Liver (tissue), 9 donors: ENCODE data around the gene RAB40AL. TPM values are rescaled to one million over a fixed set of nuclear protein-coding genes. Genes with fewer than 3 reads are reported as not detected.

ENCODE experiments used
- DNase-seq: peaks from one replicate; pipeline ENCODE4 v3.0.0-alpha.2; 2017; ENCODE audit warnings: low spot score
- H3K27ac ChIP-seq, 2 donors: one replicate each; pipeline ENCODE4 v1.7.0; 2013; ENCODE audit warnings: inconsistent platforms in 2 of 2, low read length in 2 of 2, control low read depth in 1 of 2, low read depth in 1 of 2, mild to moderate bottlenecking in 1 of 2
- H3K27me3 ChIP-seq, 4 donors: one replicate each; pipeline versions ENCODE4 v1.6.1 to v1.7.0; 2013; ENCODE audit warnings: low read length in 3 of 4, inconsistent platforms in 1 of 4, mild to moderate bottlenecking in 1 of 4, moderate library complexity in 1 of 4; ENCODE audit not compliant: control insufficient read depth in 4 of 4, insufficient read depth in 4 of 4
- H3K36me3 ChIP-seq, 4 donors: one replicate each; pipeline versions ENCODE4 v1.6.1 to v1.7.0; 2013; ENCODE audit warnings: low read length in 3 of 4, mild to moderate bottlenecking in 3 of 4, low read depth in 1 of 4, moderate library complexity in 1 of 4; ENCODE audit not compliant: control insufficient read depth in 4 of 4, insufficient read depth in 3 of 4
- H3K4me1 ChIP-seq, 4 donors: one replicate each; pipeline versions ENCODE4 v1.6.1 to v1.7.0; 2013; ENCODE audit warnings: low read length in 3 of 4, mild to moderate bottlenecking in 3 of 4, moderate library complexity in 1 of 4; ENCODE audit not compliant: control insufficient read depth in 4 of 4, insufficient read depth in 4 of 4
- H3K4me3 ChIP-seq, 3 donors: one replicate each; pipeline versions ENCODE4 v1.6.1 to v1.7.0; 2013; ENCODE audit warnings: low read length in 3 of 3, control low read depth in 1 of 3, low read depth in 1 of 3, mild to moderate bottlenecking in 1 of 3
- H3K9ac ChIP-seq, 2 donors: one replicate each; pipeline ENCODE4 v1.7.0; 2013; ENCODE audit warnings: low read length in 2 of 2, mild to moderate bottlenecking in 2 of 2, moderate library complexity in 2 of 2, control low read depth in 1 of 2, low read depth in 1 of 2
- H3K9me3 ChIP-seq, 4 donors: one replicate each; pipeline versions ENCODE4 v1.6.1 to v1.7.0; 2013; ENCODE audit warnings: low read length in 3 of 4; ENCODE audit not compliant: control insufficient read depth in 4 of 4
- EGR1 ChIP-seq, 2 donors: IDR thresholded peaks; 2 replicates each; pipeline ENCODE4 v1.6.1; 2016 to 2018; ENCODE audit warnings: antibody characterized with exemption in 2 of 2, low read depth in 2 of 2
- FOXA1 ChIP-seq: IDR thresholded peaks from 2 replicates; pipeline ENCODE4 v1.6.1; 2016; ENCODE audit warnings: antibody characterized with exemption
- FOXA2 ChIP-seq: IDR thresholded peaks from 2 replicates; pipeline ENCODE4 v1.6.1; 2016; ENCODE audit warnings: antibody characterized with exemption
- GABPA ChIP-seq, 2 donors: IDR thresholded peaks in 1 of 2; conservative IDR thresholded peaks in 1 of 2; 2 replicates each; pipeline ENCODE4 v1.6.1; 2016; ENCODE audit warnings: antibody characterized with exemption in 2 of 2, mild to moderate bottlenecking in 1 of 2, moderate library complexity in 1 of 2
- HNF4A ChIP-seq, 2 donors: conservative IDR thresholded peaks; 2 replicates each; pipeline ENCODE4 v1.6.1; 2016; ENCODE audit warnings: antibody characterized with exemption in 2 of 2, mild to moderate bottlenecking in 2 of 2
- NR2F2 ChIP-seq: IDR thresholded peaks from 2 replicates; pipeline ENCODE4 v1.6.1; 2016; ENCODE audit warnings: antibody characterized with exemption
- RAD21 ChIP-seq, 2 donors: IDR thresholded peaks; 2 replicates each; pipeline ENCODE4 v1.6.1; 2016; ENCODE audit warnings: antibody characterized with exemption in 2 of 2, mild to moderate bottlenecking in 2 of 2
- RXRA ChIP-seq, 2 donors: IDR thresholded peaks; 2 replicates each; pipeline ENCODE4 v1.6.1; 2017 to 2018; ENCODE audit warnings: antibody characterized with exemption in 2 of 2, mild to moderate bottlenecking in 1 of 2
- SP1 ChIP-seq: IDR thresholded peaks from 2 replicates; pipeline ENCODE4 v1.6.1; 2018; ENCODE audit warnings: antibody characterized with exemption, mild to moderate bottlenecking
- TAF1 ChIP-seq: conservative IDR thresholded peaks from 2 replicates; pipeline ENCODE4 v1.6.1; 2016; ENCODE audit warnings: antibody characterized with exemption, mild to moderate bottlenecking
- YY1 ChIP-seq: IDR thresholded peaks from 2 replicates; pipeline ENCODE4 v1.6.1; 2016; ENCODE audit warnings: antibody characterized with exemption, mild to moderate bottlenecking
- WGBS: extraction: QIAGEN DNeasy Blood & Tissue Kit; methylation state at CpG from one replicate; pipeline ENCODE4 v1.1.7; 2013; 5-methylcytosine and 5-hydroxymethylcytosine counted together
- polyA plus RNA-seq, 2 donors: library from polyadenylated mRNA; stranded (reverse) in 1 of 2; unstranded in 1 of 2; fragments of 200-250 nt in 1 of 2; fragments of >200 nt in 1 of 2; fragmentation: Nextera tagmentation in 1 of 2; extraction: Ambion mirVana in 1 of 2; gene quantifications; one replicate each; pipeline versions ENCODE4 v1.2.1 to v1.2.3, GENCODE V29; 2013 to 2015
- total RNA-seq, 2 donors: library from RNA; depleted of rRNA; stranded (reverse); fragments of >200 nt; gene quantifications; one replicate each; pipeline ENCODE4 v1.2.3, GENCODE V29; 2014
- TF ChIP-seq, protein P1 (sequence below): IDR thresholded peaks from 2 replicates; pipeline ENCODE4 v1.6.1; 2016; ENCODE audit warnings: antibody characterized with exemption
- TF ChIP-seq, protein P2 (sequence below): IDR thresholded peaks from 2 replicates; pipeline ENCODE4 v1.6.1; 2016; ENCODE audit warnings: antibody characterized with exemption, mild to moderate bottlenecking
- TF ChIP-seq, protein P3 (sequence below): fragments of 150-350 bp; IDR thresholded peaks from 2 replicates; pipeline ENCODE4 v1.5.1; 2017; ENCODE audit warnings: improper control_type of control experiment, low read depth, low read length; ENCODE audit not compliant: missing input control
- TF ChIP-seq, protein P4 (sequence below): IDR thresholded peaks from 2 replicates; pipeline ENCODE4 v1.6.1; 2016; ENCODE audit warnings: antibody characterized with exemption
- donor health status: healthy.
- donor health status: healthy.
- donor health status: healthy.
- donor health status: healthy.
- donor health status: healthy.

Gene RAB40AL
- total and polyA plus RNA-seq, 4 donors: 0.14 to 0.75 (median 0.53) TPM; not detected in 1

DNA sequence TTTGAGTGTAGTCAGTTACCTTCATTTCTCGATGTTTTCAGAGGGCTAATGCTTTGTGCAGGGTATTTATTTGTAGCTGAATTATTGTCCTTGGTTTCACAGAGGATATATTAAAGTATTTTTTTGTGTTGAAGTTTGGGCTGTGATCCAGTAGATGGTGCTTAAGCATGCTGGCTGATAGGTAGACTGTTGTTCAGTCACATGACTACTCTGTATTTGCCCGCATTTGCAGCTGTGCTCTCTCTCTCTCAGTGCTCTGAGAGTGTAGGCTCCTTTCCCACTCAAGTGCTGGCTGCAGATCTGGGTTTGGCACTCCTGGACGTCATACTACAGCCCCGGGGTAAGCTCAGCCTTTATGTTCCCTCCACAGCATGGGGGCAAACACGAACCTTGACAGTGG is 21.7 kb downstream of the RAB40AL start:
- WGBS: 90% methylated on average over 5 of the region's 5 CpGs
- no peak for DNase-seq
- H3K27ac ChIP-seq: no peak overlapping the region
- H3K4me3 ChIP-seq: no peak overlapping the region
- H3K36me3 ChIP-seq: no peaks in the 10 kb centered on the region
- TF ChIP-seq RAD21 (IDR thresholded peaks at IDR 0.05) (no peak), RXRA (IDR thresholded peaks at IDR 0.05) (no peak), YY1 (no peak), EGR1 (IDR thresholded peaks at IDR 0.05; ENCODE audit: low read depth in 2 of 2) (no peak)
- H3K27me3 ChIP-seq: no peaks in the 10 kb centered on the region
- no peaks in the 10 kb centered on the region for H3K4me1 ChIP-seq
- no peaks in the 10 kb centered on the region for H3K9me3 ChIP-seq
- H3K9ac ChIP-seq: no peak overlapping the region

DNA sequence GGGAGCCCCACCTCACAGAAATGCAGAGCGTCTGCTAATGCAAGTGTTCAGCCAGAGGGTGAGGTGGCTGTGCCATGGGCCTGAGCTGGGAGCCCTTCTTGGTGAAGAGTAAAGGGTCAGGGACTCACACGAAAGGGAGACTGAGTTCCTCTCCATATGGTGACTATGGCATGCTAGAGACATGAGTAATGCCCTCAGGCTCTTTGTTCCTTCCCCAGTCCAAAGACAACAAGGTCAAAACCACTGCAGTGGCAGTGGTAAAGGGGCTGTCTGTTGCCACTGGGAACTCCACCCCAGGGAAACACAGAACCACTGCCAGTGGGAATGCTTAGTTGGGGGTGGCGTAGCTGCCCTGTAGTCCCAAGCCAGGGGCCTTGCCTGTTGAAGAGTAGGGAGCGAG is 22.4 kb downstream of the RAB40AL start:
- no peak overlapping the region for H3K27ac ChIP-seq
- TF ChIP-seq RAD21 (IDR thresholded peaks at IDR 0.05) (no peak), TAF1 (no peak), GABPA (IDR thresholded peaks at IDR 0.05 in 1 of 2, conservative IDR thresholded peaks at IDR 0.05 in 1 of 2) (no peak), HNF4A (conservative IDR thresholded peaks at IDR 0.05) (no peak), SP1 (no peak)
- TF ChIP-seq, protein P1, sequence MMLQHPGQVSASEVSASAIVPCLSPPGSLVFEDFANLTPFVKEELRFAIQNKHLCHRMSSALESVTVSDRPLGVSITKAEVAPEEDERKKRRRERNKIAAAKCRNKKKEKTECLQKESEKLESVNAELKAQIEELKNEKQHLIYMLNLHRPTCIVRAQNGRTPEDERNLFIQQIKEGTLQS: no peak
- TF ChIP-seq, protein P2, sequence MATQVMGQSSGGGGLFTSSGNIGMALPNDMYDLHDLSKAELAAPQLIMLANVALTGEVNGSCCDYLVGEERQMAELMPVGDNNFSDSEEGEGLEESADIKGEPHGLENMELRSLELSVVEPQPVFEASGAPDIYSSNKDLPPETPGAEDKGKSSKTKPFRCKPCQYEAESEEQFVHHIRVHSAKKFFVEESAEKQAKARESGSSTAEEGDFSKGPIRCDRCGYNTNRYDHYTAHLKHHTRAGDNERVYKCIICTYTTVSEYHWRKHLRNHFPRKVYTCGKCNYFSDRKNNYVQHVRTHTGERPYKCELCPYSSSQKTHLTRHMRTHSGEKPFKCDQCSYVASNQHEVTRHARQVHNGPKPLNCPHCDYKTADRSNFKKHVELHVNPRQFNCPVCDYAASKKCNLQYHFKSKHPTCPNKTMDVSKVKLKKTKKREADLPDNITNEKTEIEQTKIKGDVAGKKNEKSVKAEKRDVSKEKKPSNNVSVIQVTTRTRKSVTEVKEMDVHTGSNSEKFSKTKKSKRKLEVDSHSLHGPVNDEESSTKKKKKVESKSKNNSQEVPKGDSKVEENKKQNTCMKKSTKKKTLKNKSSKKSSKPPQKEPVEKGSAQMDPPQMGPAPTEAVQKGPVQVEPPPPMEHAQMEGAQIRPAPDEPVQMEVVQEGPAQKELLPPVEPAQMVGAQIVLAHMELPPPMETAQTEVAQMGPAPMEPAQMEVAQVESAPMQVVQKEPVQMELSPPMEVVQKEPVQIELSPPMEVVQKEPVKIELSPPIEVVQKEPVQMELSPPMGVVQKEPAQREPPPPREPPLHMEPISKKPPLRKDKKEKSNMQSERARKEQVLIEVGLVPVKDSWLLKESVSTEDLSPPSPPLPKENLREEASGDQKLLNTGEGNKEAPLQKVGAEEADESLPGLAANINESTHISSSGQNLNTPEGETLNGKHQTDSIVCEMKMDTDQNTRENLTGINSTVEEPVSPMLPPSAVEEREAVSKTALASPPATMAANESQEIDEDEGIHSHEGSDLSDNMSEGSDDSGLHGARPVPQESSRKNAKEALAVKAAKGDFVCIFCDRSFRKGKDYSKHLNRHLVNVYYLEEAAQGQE: no peak
- no peaks in the 10 kb centered on the region for H3K9me3 ChIP-seq
- WGBS: 93% methylated on average over 4 of the region's 4 CpGs
- no peaks in the 10 kb centered on the region for H3K27me3 ChIP-seq
- H3K4me3 ChIP-seq: no peak overlapping the region
- H3K36me3 ChIP-seq: no peaks in the 10 kb centered on the region
- no peak overlapping the region for H3K9ac ChIP-seq
- no peaks in the 10 kb centered on the region for H3K4me1 ChIP-seq
- no peak for DNase-seq

DNA sequence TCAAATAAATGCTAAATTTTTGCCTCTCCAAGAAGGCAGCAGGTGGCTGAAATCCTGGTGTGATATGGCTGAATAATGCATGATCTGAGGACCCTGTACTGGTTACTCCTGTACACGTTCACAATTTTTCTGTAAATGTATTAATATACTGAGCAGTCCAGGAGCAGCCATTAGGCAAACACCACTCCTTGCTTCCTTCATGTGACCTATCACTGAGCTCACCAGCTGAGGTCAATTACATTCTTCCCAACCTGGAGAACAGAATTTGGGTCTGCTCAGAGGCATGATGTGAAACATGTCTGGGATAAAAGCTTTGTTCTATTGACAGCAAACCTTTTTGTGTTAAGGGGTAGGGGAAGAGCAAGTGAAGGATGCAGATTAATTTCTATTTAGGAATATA is 26.9 kb downstream of the RAB40AL start:
- H3K9me3 ChIP-seq: peaks cover 0 to 6% (median 0%) of the 10 kb centered on the region in 4 donors
- no peak for DNase-seq
- H3K27ac ChIP-seq: no peak overlapping the region
- no peak overlapping the region for H3K4me3 ChIP-seq
- no peak overlapping the region for H3K9ac ChIP-seq
- WGBS: 86% methylated on average over 1 of the region's 1 CpG
- H3K4me1 ChIP-seq: no peaks in the 10 kb centered on the region
- no peaks in the 10 kb centered on the region for H3K27me3 ChIP-seq
- no peaks in the 10 kb centered on the region for H3K36me3 ChIP-seq
- TF ChIP-seq RXRA (IDR thresholded peaks at IDR 0.05): no peak
- TF ChIP-seq, protein P3, sequence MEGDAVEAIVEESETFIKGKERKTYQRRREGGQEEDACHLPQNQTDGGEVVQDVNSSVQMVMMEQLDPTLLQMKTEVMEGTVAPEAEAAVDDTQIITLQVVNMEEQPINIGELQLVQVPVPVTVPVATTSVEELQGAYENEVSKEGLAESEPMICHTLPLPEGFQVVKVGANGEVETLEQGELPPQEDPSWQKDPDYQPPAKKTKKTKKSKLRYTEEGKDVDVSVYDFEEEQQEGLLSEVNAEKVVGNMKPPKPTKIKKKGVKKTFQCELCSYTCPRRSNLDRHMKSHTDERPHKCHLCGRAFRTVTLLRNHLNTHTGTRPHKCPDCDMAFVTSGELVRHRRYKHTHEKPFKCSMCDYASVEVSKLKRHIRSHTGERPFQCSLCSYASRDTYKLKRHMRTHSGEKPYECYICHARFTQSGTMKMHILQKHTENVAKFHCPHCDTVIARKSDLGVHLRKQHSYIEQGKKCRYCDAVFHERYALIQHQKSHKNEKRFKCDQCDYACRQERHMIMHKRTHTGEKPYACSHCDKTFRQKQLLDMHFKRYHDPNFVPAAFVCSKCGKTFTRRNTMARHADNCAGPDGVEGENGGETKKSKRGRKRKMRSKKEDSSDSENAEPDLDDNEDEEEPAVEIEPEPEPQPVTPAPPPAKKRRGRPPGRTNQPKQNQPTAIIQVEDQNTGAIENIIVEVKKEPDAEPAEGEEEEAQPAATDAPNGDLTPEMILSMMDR: no peak
- TF ChIP-seq NR2F2: no peak
- TF ChIP-seq FOXA2: no peak
- TF ChIP-seq, protein P2: no peak
- no peak for TF ChIP-seq YY1
- TF ChIP-seq FOXA1: no peak
- TF ChIP-seq GABPA (IDR thresholded peaks at IDR 0.05 in 1 of 2, conservative IDR thresholded peaks at IDR 0.05 in 1 of 2): no peak
- TF ChIP-seq HNF4A (conservative IDR thresholded peaks at IDR 0.05): no peak
- no peak for TF ChIP-seq RAD21 (IDR thresholded peaks at IDR 0.05)
- TF ChIP-seq, protein P4, sequence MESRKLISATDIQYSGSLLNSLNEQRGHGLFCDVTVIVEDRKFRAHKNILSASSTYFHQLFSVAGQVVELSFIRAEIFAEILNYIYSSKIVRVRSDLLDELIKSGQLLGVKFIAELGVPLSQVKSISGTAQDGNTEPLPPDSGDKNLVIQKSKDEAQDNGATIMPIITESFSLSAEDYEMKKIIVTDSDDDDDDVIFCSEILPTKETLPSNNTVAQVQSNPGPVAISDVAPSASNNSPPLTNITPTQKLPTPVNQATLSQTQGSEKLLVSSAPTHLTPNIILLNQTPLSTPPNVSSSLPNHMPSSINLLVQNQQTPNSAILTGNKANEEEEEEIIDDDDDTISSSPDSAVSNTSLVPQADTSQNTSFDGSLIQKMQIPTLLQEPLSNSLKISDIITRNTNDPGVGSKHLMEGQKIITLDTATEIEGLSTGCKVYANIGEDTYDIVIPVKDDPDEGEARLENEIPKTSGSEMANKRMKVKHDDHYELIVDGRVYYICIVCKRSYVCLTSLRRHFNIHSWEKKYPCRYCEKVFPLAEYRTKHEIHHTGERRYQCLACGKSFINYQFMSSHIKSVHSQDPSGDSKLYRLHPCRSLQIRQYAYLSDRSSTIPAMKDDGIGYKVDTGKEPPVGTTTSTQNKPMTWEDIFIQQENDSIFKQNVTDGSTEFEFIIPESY: no peak
- no peak for TF ChIP-seq EGR1 (IDR thresholded peaks at IDR 0.05; ENCODE audit: low read depth in 2 of 2)
- TF ChIP-seq, protein P1: no peak
